Lung (tissue), 12 donors: ENCODE data around the gene HFM1. TPM values are rescaled to one million over a fixed set of nuclear protein-coding genes. Genes with fewer than 3 reads are reported as not detected.
"Not testable (repeated sequence)": the region's sequence is repeated elsewhere in the genome, so short reads cannot be mapped to it uniquely, and the experiment has no call there.

Source experiments
- ATAC-seq: fragments of 200-7000 bp; cut with Tn5 transposase; one replicate; pipeline ENCODE4 v1.9.1; 2020; ENCODE audit warnings: moderate number of reproducible peaks; ENCODE audit not compliant: insufficient read depth, low FRiP score
- DNase-seq, 3 donors: peaks; one replicate each; pipeline ENCODE4 v3.0.0-alpha.2; 2013 to 2017
- H3K27ac ChIP-seq, 2 donors: one replicate each; pipeline ENCODE4 v1.5.1; 2013; ENCODE audit warnings: mild to moderate bottlenecking in 2 of 2, moderate library complexity in 2 of 2, control low read depth in 1 of 2, inconsistent platforms in 1 of 2, low read depth in 1 of 2, low read length in 1 of 2
- H3K27me3 ChIP-seq, 3 donors: one replicate each; pipeline ENCODE4 v1.5.1; 2013; ENCODE audit warnings: low read length in 2 of 3; ENCODE audit not compliant: control insufficient read depth in 3 of 3, insufficient read depth in 3 of 3
- H3K36me3 ChIP-seq, 4 donors: one replicate each; pipeline ENCODE4 v1.5.1; 2013; ENCODE audit warnings: low read length in 4 of 4, mild to moderate bottlenecking in 1 of 4, moderate library complexity in 1 of 4; ENCODE audit not compliant: control insufficient read depth in 4 of 4, insufficient read depth in 4 of 4
- H3K4me1 ChIP-seq, 5 donors: one replicate each; pipeline ENCODE4 v1.5.1; 2013; ENCODE audit warnings: low read length in 5 of 5, mild to moderate bottlenecking in 2 of 5, moderate library complexity in 1 of 5; ENCODE audit not compliant: control insufficient read depth in 5 of 5, insufficient read depth in 5 of 5
- H3K4me3 ChIP-seq: one replicate; pipeline ENCODE4 v1.5.1; 2013; ENCODE audit warnings: mild to moderate bottlenecking, control low read depth, moderate library complexity
- H3K9ac ChIP-seq, 2 donors: one replicate each; pipeline ENCODE4 v1.5.1; 2013; ENCODE audit warnings: low read length in 2 of 2, control low read depth in 1 of 2; ENCODE audit not compliant: insufficient read depth in 1 of 2
- H3K9me3 ChIP-seq, 4 donors: one replicate each; pipeline ENCODE4 v1.5.1; 2013; ENCODE audit warnings: low read length in 3 of 4, mild to moderate bottlenecking in 1 of 4, moderate library complexity in 1 of 4; ENCODE audit not compliant: control insufficient read depth in 4 of 4, insufficient read depth in 3 of 4
- WGBS, 2 donors: extraction: QIAGEN DNeasy Blood & Tissue Kit; methylation state at CpG; one replicate each; pipeline ENCODE4 v1.1.7; 2013; 5-methylcytosine and 5-hydroxymethylcytosine counted together
- polyA plus RNA-seq, 2 donors: library from polyadenylated mRNA; stranded (reverse); fragments of 200-250 nt; gene quantifications; one replicate each; pipeline ENCODE4 v1.2.1, GENCODE V29; 2013
- total RNA-seq, 2 donors: library from RNA; depleted of rRNA in 1 of 2; stranded (reverse); fragments of >200 nt in 1 of 2; gene quantifications; one replicate each; pipeline ENCODE4 v1.2.1, GENCODE V29; 2014 to 2021
- TF ChIP-seq, protein P1 (sequence below): IDR thresholded peaks from 2 replicates; pipeline ENCODE4 v1.5.1; 2012; ENCODE audit warnings: mild to moderate bottlenecking; ENCODE audit errors: control extremely low read depth, extremely low read depth
- donor health status: control.
- donor health status: control.
- donor health status: Bipolar disorder and iron deficiency.
- donor health status: healthy.
- donor health status: DM: yes; HTN: yes; CAD: no.

Gene HFM1
- total and polyA plus RNA-seq, 4 donors: 0.16 to 8.0 (median 0.80) TPM

DNA sequence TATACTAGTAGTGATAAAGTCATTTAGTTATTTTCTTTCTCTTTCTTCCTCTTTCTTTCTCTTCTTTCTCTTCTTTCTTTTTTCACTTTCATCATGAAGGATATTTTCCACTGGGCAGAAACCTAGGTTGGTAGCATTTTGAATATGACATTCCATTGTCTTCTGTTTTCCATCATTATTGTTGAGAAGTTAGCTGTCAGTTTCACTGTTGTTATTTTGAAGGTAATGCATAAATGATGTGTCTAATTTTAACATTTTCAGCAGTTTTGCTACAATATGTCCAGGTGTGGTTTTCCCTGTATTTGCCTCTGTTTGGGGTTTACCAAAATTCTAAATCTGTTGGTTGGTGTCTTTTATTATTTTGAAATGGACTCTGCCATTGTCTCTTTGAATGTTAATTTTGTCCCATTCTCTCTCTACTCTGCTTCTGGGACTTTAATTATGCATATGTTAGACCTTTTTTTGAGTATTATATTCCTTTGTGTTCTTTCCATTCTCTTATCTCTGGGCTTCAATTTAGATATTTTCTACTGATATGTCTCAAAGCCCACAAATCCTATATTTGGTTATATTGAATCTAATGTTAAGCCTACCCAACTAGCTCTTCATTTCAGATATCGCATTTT is 96.7 kb downstream of the HFM1 start:
- ATAC-seq: no peak

DNA sequence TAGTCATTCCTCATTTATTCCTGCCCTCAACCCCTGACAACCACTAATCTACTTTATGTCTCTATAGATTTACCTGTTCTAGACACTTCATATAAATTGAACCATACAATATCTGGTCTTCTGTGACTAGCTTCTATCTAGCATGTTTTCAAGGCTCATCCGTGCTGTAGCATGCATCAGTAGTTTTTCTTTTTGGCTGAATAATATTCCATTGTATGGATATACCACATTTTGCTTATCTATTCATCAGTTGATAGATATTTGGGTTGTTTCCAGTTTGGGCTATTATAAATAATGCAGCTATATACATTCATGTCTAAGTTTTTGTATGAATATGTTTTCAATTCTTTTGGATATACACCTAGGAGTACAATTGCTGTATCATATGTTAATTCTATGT is 101.5 kb downstream of the HFM1 start:
- ATAC-seq (no peak), DNase-seq (no peak)
- TF ChIP-seq, protein P1, sequence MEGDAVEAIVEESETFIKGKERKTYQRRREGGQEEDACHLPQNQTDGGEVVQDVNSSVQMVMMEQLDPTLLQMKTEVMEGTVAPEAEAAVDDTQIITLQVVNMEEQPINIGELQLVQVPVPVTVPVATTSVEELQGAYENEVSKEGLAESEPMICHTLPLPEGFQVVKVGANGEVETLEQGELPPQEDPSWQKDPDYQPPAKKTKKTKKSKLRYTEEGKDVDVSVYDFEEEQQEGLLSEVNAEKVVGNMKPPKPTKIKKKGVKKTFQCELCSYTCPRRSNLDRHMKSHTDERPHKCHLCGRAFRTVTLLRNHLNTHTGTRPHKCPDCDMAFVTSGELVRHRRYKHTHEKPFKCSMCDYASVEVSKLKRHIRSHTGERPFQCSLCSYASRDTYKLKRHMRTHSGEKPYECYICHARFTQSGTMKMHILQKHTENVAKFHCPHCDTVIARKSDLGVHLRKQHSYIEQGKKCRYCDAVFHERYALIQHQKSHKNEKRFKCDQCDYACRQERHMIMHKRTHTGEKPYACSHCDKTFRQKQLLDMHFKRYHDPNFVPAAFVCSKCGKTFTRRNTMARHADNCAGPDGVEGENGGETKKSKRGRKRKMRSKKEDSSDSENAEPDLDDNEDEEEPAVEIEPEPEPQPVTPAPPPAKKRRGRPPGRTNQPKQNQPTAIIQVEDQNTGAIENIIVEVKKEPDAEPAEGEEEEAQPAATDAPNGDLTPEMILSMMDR: no peak
- Histone ChIP-seq H3K9me3 (peaks cover 0 to 4% (median 2%) of the 10 kb centered on the region in 4 donors), H3K36me3 (no peaks in the 10 kb centered on the region), H3K9ac (no peak overlapping the region), H3K27me3 (no peaks in the 10 kb centered on the region), H3K4me3 (no peak overlapping the region), H3K4me1 (no peaks in the 10 kb centered on the region), H3K27ac (no peak overlapping the region)
- WGBS, 2 donors: 89 to 98% methylated on average over 1 of the region's 1 CpG

More for the DNA sequence above, 96.7 kb downstream of the HFM1 start:
- TF ChIP-seq, protein P1: no peak
- H3K36me3 ChIP-seq: peaks cover 0 to 13% (median 4%) of the 10 kb centered on the region in 4 donors
- no peak overlapping the region for H3K27ac ChIP-seq
- WGBS, 2 donors: 98% methylated on average over 1 of the region's 1 CpG
- H3K9ac ChIP-seq: no peak overlapping the region
- H3K9me3 ChIP-seq: peaks cover 0 to 4% (median 3%) of the 10 kb centered on the region in 4 donors
- H3K4me1 ChIP-seq: no peaks in the 10 kb centered on the region
- H3K27me3 ChIP-seq: no peaks in the 10 kb centered on the region
- no peak for DNase-seq
- no peak overlapping the region for H3K4me3 ChIP-seq

DNA sequence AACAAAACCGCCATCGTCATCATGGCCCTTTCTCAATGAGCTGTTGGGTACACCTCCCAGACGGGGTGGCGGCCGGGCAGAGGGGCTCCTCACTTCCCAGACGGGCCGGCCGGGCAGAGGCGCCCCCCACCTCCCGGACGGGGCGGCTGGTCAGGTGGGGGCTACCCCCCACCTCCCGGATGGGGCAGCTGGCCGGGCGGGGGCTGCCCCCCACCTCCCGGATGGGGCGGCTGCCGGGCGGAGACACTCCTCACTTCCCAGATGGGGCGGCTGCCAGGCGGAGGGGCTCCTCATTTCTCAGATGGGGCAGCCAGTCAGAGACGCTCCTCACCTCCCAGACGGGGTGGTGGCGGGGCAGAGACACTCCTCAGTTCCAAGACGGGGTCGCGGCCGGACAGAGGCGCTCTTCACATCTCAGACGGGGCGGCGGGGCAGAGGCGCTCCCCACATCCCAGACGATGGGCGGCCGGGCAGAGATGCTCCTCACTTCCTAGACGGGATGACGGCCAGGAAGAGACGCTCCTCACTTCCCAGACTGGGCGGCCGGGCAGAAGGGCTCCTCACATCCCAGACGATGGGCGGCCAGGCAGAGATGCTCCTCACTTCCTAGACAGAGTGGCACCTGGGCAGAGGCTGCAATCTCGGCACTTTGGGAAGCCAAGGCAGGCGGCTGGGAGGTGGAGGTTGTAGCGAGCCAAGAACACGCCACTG is 115.6 kb downstream of the HFM1 start:
- not testable (repeated sequence) for H3K4me3 ChIP-seq, H3K36me3 ChIP-seq, H3K27me3 ChIP-seq, H3K9me3 ChIP-seq, H3K9ac ChIP-seq, DNase-seq, H3K27ac ChIP-seq, ATAC-seq, H3K4me1 ChIP-seq
- 94 to 95% methylated on average over 29 to 41 of the region's 47 CpGs for WGBS, 2 donors

DNA sequence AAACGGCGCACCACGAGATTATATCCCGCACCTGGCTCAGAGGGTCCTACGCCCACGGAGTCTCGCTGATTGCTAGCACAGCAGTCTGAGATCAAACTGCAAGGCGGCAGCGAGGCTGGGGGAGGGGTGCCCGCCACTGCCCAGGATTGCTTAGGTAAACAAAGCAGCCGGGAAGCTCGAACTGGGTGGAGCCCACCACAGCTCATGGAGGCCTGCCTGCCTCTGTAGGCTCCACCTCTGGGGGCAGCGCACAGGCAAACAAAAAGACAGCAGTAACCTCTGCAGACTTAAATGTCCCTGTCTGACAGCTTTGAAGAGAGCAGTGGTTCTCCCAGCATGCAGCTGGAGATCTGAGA is 117.7 kb downstream of the HFM1 start:
- not testable (repeated sequence) for H3K27ac ChIP-seq, H3K9ac ChIP-seq, H3K4me1 ChIP-seq, H3K27me3 ChIP-seq, H3K4me3 ChIP-seq, ATAC-seq, H3K9me3 ChIP-seq, DNase-seq, H3K36me3 ChIP-seq
- WGBS, 2 donors: 55 to 69% methylated on average over 4 to 6 of the region's 13 CpGs

DNA sequence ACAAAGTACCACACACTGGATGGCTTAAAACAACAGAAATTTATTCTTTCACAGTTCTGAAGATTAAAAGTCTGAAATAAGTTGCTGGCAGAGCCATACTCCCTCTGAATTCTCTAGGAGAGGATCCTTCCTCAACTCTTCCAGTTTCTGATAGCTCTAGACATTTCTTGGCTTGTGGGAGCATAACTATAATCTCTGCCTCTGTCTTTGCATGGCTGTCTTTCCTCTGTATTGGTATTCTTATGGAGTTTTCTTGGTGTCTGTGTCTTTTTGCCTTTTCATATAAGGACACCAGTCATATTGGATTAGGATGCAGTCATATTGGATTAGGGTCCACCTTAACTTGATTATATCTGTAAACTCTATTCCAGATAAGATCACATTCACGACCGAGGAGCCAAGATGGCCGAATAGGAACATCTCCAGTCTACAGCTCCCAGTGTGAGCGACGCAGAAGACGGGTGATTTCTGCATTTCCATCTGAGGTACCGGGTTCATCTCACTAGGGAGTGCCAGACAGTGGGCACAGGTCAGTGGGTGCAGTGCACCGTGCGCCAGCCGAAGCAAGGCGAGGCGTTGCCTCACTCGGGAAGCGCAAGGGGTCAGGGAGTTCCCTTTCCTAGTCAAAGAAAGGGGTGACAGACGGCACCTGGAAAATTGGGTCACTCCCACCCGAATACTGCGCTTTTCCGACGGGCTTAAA is 118.2 kb downstream of the HFM1 start:
- H3K27ac ChIP-seq, H3K4me3 ChIP-seq, DNase-seq, ATAC-seq, H3K9ac ChIP-seq, H3K4me1 ChIP-seq, H3K36me3 ChIP-seq, H3K27me3 ChIP-seq, H3K9me3 ChIP-seq: not testable (repeated sequence)
- 94% methylated on average over 14 to 15 of the region's 19 CpGs for WGBS, 2 donors
